Measurements from ENCODE around the gene ZKSCAN4. TPM values are rescaled to one million over a fixed set of nuclear protein-coding genes. Genes with fewer than 3 reads are reported as not detected.

ZKSCAN4 gene
- total and polyA plus RNA-seq, 2 of the 8 experiments (the other 6 are each of a cell fraction or from before 2014, with no cell fraction given): 2.2 to 6.6 TPM

GRCh38 chr6:28211840-28212509, 40.1 kb downstream of the ZKSCAN4 start (continued):
- TF ChIP-seq JUND (IDR thresholded peaks at IDR 0.05; ENCODE audit: low read length) (no peak), RNF2 (IDR thresholded peaks at IDR 0.05; ENCODE audit: borderline replicate concordance, low read depth, low read length, missing control alignments, poor library complexity, severe bottlenecking) (no peak), CTCF (IDR thresholded peaks at IDR 0.05; ENCODE audit: control extremely low read depth in 1 of 3, insufficient read depth in 1 of 3, low read depth in 1 of 3, low read length in 3 of 3) (no peak), FOSL1 (IDR thresholded peaks at IDR 0.05; ENCODE audit: insufficient read depth, low read depth, low read length) (no peak)
